Activated naive CD8-positive, alpha-beta T cell treated with anti-CD3 and anti-CD28 coated beads, Interleukin-2, amount 50 U/mL, for 16 hours (primary cell): ENCODE data around the gene FAM181B.

Source experiments
- DNase-seq: peaks from one replicate; pipeline ENCODE4 v3.0.0-alpha.2; 2020; ENCODE audit warnings: low read depth, low spot score

The FAM181B gene

DNA sequence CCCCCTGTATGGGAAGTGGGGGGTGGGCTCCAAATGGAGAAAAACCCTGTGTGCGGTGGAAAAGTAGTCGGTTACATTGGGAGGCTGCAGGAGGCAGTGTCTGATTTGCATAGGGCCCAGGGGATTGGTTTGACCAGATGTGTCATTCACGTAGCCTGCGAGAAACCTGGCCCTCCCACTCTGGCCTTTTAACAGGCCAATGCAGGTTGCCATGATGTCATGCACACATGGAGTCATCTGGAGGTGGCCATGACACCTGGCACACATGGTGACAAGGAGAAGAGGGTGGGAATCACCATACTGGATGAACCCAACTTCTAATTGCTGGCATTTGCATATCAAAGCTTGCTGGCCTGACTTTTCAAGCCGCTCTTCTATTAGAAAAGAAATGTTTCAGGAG, 50.6 kb downstream of the FAM181B start:
- no peak for DNase-seq

- DNase-seq, result no peak
Measured at GRCh38 chr11:82682003-82682751, 51.5 kb downstream of the FAM181B start.

GRCh38 chr11:82680252-82680651, 53.4 kb downstream of the FAM181B start:
- no peak for DNase-seq
